Astrocyte (in vitro differentiated cells and primary cell): ENCODE measurements around the gene OPCML. TPM values are rescaled to one million over a fixed set of nuclear protein-coding genes. Genes with fewer than 3 reads are reported as not detected.

Experiments used
- DNase-seq: peaks from one replicate; pipeline ENCODE4 v3.0.0-alpha.2; 2010; ENCODE audit warnings: low read depth
- FAIRE-seq: peaks from 2 replicates; lab custom pipeline; 2011; peaks lifted over from hg19 to GRCh38; lab: Jason Lieb, UNC
- H2AFZ ChIP-seq: 2 replicates; pipeline ENCODE4 v1.6.0; 2012; ENCODE audit warnings: low read depth, low read length, inconsistent platforms
- H3K27ac ChIP-seq: 2 replicates; pipeline ENCODE4 v1.5.1; 2011; ENCODE audit warnings: low read depth, low read length, inconsistent platforms
- H3K27me3 ChIP-seq: 2 replicates; pipeline ENCODE4 v1.6.0; 2011; ENCODE audit warnings: low read length, inconsistent platforms; ENCODE audit not compliant: insufficient read depth
- H3K36me3 ChIP-seq: 2 replicates; pipeline ENCODE4 v1.5.1; 2011; ENCODE audit warnings: low read length, inconsistent platforms; ENCODE audit not compliant: insufficient read depth
- H3K4me1 ChIP-seq: 2 replicates; pipeline ENCODE4 v1.5.1; 2011; ENCODE audit warnings: low read length, inconsistent platforms; ENCODE audit not compliant: insufficient read depth
- H3K4me2 ChIP-seq: 2 replicates; pipeline ENCODE4 v1.6.0; 2012; ENCODE audit warnings: low read length, inconsistent platforms
- H3K4me3 ChIP-seq: 2 replicates; pipeline ENCODE4 v1.5.1; 2011; ENCODE audit warnings: low read depth, mild to moderate bottlenecking, low read length, inconsistent platforms; ENCODE audit not compliant: insufficient read depth
- H3K79me2 ChIP-seq: 2 replicates; pipeline ENCODE4 v1.6.0; 2012; ENCODE audit warnings: mild to moderate bottlenecking, low read length, inconsistent platforms; ENCODE audit not compliant: insufficient read depth
- H3K9ac ChIP-seq: 2 replicates; pipeline ENCODE4 v1.6.0; 2012; ENCODE audit warnings: mild to moderate bottlenecking, low read length, inconsistent platforms
- H3K9me3 ChIP-seq: 2 replicates; pipeline ENCODE4 v1.5.1; 2012; ENCODE audit warnings: low read depth, mild to moderate bottlenecking, low read length, inconsistent platforms; ENCODE audit not compliant: insufficient read depth
- H4K20me1 ChIP-seq: 2 replicates; pipeline ENCODE4 v1.6.0; 2012; ENCODE audit warnings: low read length, inconsistent platforms; ENCODE audit not compliant: insufficient read depth
- H3K27ac Mint-ChIP-seq: one replicate; pipeline ENCODE4 v1.8.0; 2021; ENCODE audit warnings: mild to moderate bottlenecking, mixed read lengths; ENCODE audit not compliant: unreplicated experiment
- H3K27me3 Mint-ChIP-seq: one replicate; pipeline ENCODE4 v1.8.0; 2021; ENCODE audit warnings: low read depth, mixed read lengths; ENCODE audit not compliant: unreplicated experiment
- H3K36me3 Mint-ChIP-seq: one replicate; pipeline ENCODE4 v1.8.0; 2021; ENCODE audit warnings: low read depth, mixed read lengths; ENCODE audit not compliant: unreplicated experiment
- H3K4me1 Mint-ChIP-seq: one replicate; pipeline ENCODE4 v1.8.0; 2021; ENCODE audit warnings: low read depth, mixed read lengths; ENCODE audit not compliant: unreplicated experiment
- H3K4me3 Mint-ChIP-seq: one replicate; pipeline ENCODE4 v1.8.0; 2021; ENCODE audit warnings: mild to moderate bottlenecking, moderate library complexity, mixed read lengths; ENCODE audit not compliant: unreplicated experiment
- H3K9me3 Mint-ChIP-seq: one replicate; pipeline ENCODE4 v1.8.0; 2021; ENCODE audit warnings: mild to moderate bottlenecking, mixed read lengths; ENCODE audit not compliant: unreplicated experiment
- EZH2 ChIP-seq: IDR thresholded peaks from 2 replicates; pipeline ENCODE4 v1.6.1; 2012; ENCODE audit warnings: mild to moderate bottlenecking, low read length, inconsistent platforms; ENCODE audit not compliant: insufficient read depth
- total RNA-seq: library from RNA; stranded (reverse); gene quantifications from 2 replicates; pipeline ENCODE4 v1.2.1, GENCODE V29; 2021
- TF ChIP-seq, protein P1 (sequence below): IDR thresholded peaks from 2 replicates; pipeline ENCODE4 v1.5.1; 2011; ENCODE audit warnings: low read depth, mild to moderate bottlenecking, inconsistent platforms, low read length, moderate library complexity; ENCODE audit not compliant: insufficient read depth

OPCML gene
- total RNA-seq, 1 donor from 2014 or later = 7.9 TPM

DNA sequence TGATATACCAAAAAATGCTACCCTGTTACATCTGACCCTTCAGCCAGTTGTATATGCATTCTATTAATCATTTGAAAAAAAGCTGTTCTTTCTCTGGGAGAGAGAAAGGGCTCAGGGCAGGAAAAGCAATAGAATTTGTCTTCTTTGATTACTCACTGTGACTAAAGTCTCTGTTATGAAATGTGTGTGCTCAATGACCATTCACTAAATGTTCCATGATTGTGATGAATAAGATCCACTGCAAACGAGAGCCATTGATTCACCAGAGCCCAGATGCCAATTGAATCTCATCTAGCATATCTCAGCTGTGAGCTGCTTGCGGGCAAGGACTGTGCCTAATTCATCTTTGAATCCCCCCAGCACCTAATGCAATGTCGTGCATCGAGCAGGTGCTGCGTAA lies 184.3 kb downstream of the OPCML start:
- Histone ChIP-seq H3K4me2 (no peak overlapping the region), H3K9ac (no peak overlapping the region), H3K36me3 (no peaks in the 10 kb centered on the region), H3K27me3 (no peaks in the 10 kb centered on the region), H2AFZ (no peak overlapping the region), H4K20me1 (no peaks in the 10 kb centered on the region), H3K4me3 (no peak overlapping the region), H3K9me3 (no peaks in the 10 kb centered on the region), H3K4me1 (peaks cover 14% of the 10 kb centered on the region), H3K27ac (no peak overlapping the region), H3K79me2 (no peaks in the 10 kb centered on the region)
- TF ChIP-seq EZH2 = no peak
- TF ChIP-seq, protein P1, sequence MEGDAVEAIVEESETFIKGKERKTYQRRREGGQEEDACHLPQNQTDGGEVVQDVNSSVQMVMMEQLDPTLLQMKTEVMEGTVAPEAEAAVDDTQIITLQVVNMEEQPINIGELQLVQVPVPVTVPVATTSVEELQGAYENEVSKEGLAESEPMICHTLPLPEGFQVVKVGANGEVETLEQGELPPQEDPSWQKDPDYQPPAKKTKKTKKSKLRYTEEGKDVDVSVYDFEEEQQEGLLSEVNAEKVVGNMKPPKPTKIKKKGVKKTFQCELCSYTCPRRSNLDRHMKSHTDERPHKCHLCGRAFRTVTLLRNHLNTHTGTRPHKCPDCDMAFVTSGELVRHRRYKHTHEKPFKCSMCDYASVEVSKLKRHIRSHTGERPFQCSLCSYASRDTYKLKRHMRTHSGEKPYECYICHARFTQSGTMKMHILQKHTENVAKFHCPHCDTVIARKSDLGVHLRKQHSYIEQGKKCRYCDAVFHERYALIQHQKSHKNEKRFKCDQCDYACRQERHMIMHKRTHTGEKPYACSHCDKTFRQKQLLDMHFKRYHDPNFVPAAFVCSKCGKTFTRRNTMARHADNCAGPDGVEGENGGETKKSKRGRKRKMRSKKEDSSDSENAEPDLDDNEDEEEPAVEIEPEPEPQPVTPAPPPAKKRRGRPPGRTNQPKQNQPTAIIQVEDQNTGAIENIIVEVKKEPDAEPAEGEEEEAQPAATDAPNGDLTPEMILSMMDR = no peak
- Mint-ChIP-seq H3K27me3 (peaks cover 9% of the 10 kb centered on the region), H3K36me3 (no peaks in the 10 kb centered on the region), H3K4me3 (no peak overlapping the region), H3K4me1 (peaks cover 12% of the 10 kb centered on the region), H3K27ac (no peak overlapping the region), H3K9me3 (no peaks in the 10 kb centered on the region)
- DNase-seq = peak; percentile 57
- FAIRE-seq = no peak

GRCh38 chr11:133346137-133346536 lies 186.2 kb downstream of the OPCML start:
- no peak for DNase-seq
- Histone ChIP-seq H3K27ac (no peak overlapping the region), H4K20me1 (no peaks in the 10 kb centered on the region), H3K4me2 (no peak overlapping the region), H3K4me1 (peaks cover 14% of the 10 kb centered on the region), H3K36me3 (no peaks in the 10 kb centered on the region), H2AFZ (no peak overlapping the region), H3K79me2 (no peaks in the 10 kb centered on the region), H3K4me3 (no peak overlapping the region), H3K9me3 (no peaks in the 10 kb centered on the region), H3K9ac (no peak overlapping the region), H3K27me3 (no peaks in the 10 kb centered on the region)
- H3K9me3 Mint-ChIP-seq = no peaks in the 10 kb centered on the region
- TF ChIP-seq EZH2 = no peak
- TF ChIP-seq, protein P1 = no peak
- no peaks in the 10 kb centered on the region for H3K36me3 Mint-ChIP-seq
- no peak overlapping the region for H3K4me3 Mint-ChIP-seq
- H3K27ac Mint-ChIP-seq = no peak overlapping the region
- H3K4me1 Mint-ChIP-seq = peaks cover 12% of the 10 kb centered on the region
- peaks cover 4% of the 10 kb centered on the region for H3K27me3 Mint-ChIP-seq
- FAIRE-seq = no peak

GRCh38 chr11:133343951-133344350 lies 188.3 kb downstream of the OPCML start:
- Histone ChIP-seq H3K9me3 (no peaks in the 10 kb centered on the region), H3K36me3 (no peaks in the 10 kb centered on the region), H3K27me3 (no peaks in the 10 kb centered on the region), H3K4me3 (no peak overlapping the region), H3K27ac (no peak overlapping the region), H4K20me1 (no peaks in the 10 kb centered on the region), H3K4me1 (peaks cover 14% of the 10 kb centered on the region), H3K9ac (no peak overlapping the region), H3K4me2 (peak overlapping the region; percentile 64), H3K79me2 (no peaks in the 10 kb centered on the region), H2AFZ (peak overlapping the region; percentile 14)
- no peak overlapping the region for H3K27ac Mint-ChIP-seq
- FAIRE-seq (no peak), DNase-seq (peak; percentile 90)
- H3K9me3 Mint-ChIP-seq = no peaks in the 10 kb centered on the region
- H3K27me3 Mint-ChIP-seq = no peaks in the 10 kb centered on the region
- H3K4me3 Mint-ChIP-seq = no peak overlapping the region
- peaks cover 15% of the 10 kb centered on the region for H3K4me1 Mint-ChIP-seq
- no peaks in the 10 kb centered on the region for H3K36me3 Mint-ChIP-seq
- TF ChIP-seq, protein P1 = no peak
- TF ChIP-seq EZH2 = no peak
